ENCODE results near the gene SOWAHB. TPM values are rescaled to one million over a fixed set of nuclear protein-coding genes. Genes with fewer than 3 reads are reported as not detected.

SOWAHB gene
- total RNA-seq, 1 donor from 2014 or later, result 4.8 TPM

DNA sequence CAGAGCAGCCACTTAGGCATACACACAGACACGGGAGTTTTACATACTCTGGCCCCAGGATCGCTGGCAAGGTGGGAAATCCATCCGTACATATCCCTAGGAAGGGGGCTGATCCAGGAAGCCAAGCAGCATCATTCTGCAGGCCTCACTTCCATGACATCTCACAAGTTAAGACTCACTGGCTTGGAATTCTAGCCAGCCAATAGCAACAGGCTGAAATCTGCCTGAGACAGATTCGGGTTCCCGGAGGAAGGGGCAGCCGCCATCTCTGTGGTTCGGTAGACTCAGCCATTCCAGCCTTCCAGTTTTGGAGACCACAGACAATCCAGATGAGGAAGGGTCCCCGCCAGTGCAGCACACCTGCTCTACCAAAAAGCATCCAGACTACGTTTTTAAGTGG is 31.3 kb downstream of the SOWAHB start:
- no peaks in the 10 kb centered on the region for H3K27me3 Mint-ChIP-seq (ENCODE audit: low read depth)
- H3K4me1 Mint-ChIP-seq (ENCODE audit: low read depth), result peaks cover 5% of the 10 kb centered on the region
- no peak overlapping the region for H3K27ac Mint-ChIP-seq (ENCODE audit: unreplicated experiment)
- no peak overlapping the region for H3K4me3 Mint-ChIP-seq (ENCODE audit: unreplicated experiment)
- TF ChIP-seq, protein P1, sequence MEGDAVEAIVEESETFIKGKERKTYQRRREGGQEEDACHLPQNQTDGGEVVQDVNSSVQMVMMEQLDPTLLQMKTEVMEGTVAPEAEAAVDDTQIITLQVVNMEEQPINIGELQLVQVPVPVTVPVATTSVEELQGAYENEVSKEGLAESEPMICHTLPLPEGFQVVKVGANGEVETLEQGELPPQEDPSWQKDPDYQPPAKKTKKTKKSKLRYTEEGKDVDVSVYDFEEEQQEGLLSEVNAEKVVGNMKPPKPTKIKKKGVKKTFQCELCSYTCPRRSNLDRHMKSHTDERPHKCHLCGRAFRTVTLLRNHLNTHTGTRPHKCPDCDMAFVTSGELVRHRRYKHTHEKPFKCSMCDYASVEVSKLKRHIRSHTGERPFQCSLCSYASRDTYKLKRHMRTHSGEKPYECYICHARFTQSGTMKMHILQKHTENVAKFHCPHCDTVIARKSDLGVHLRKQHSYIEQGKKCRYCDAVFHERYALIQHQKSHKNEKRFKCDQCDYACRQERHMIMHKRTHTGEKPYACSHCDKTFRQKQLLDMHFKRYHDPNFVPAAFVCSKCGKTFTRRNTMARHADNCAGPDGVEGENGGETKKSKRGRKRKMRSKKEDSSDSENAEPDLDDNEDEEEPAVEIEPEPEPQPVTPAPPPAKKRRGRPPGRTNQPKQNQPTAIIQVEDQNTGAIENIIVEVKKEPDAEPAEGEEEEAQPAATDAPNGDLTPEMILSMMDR (IDR thresholded peaks at IDR 0.05), result no peak
- no peaks in the 10 kb centered on the region for H3K9me3 Mint-ChIP-seq (ENCODE audit: low read depth)
- DNase-seq (ENCODE audit: low spot score), result no peak
- H3K36me3 Mint-ChIP-seq (ENCODE audit: low read depth), result no peaks in the 10 kb centered on the region

DNA sequence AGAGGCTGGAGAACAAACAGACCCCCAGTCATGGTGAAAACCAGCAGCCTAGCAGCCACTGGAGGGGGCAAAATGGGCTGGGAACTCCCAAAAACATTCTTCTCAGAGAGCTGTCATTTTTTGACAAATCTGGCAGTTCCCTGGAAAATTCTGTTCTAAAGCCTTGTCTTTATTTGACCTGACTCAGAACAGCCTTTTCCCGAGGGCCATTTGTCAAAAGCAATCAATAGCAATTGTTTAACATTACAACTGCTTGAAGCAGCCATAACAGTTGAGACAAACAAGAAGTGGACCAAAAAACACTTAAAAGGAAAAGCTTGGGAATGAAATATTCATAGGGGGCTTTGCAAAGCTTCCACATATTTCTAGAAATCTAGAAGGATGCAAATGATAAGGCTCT is 39.6 kb downstream of the SOWAHB start:
- DNase-seq (ENCODE audit: low spot score), result no peak
- Mint-ChIP-seq H3K27ac (ENCODE audit: unreplicated experiment) (no peak overlapping the region), H3K4me1 (ENCODE audit: low read depth) (peaks cover 38% of the 10 kb centered on the region), H3K9me3 (ENCODE audit: low read depth) (no peaks in the 10 kb centered on the region), H3K4me3 (ENCODE audit: unreplicated experiment) (no peak overlapping the region), H3K27me3 (ENCODE audit: low read depth) (no peaks in the 10 kb centered on the region), H3K36me3 (ENCODE audit: low read depth) (no peaks in the 10 kb centered on the region)
- TF ChIP-seq, protein P1 (IDR thresholded peaks at IDR 0.05), result peak; percentile 42

DNA sequence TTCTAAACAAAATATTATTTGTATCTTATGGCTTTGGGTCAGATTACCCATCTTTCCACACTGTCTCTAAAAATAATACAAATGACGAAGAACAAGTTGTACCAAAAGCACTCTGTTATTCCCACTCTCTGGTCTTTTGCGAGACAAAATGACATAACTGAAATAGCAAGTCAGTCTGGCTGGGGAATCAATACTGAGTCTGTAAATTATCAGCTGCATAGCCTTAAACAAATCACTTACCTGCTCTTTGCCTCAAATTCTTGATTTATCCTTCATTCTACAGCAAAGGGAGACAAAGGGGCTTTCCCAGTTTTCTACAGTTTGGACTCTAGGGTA is 40.9 kb downstream of the SOWAHB start:
- Mint-ChIP-seq H3K36me3 (ENCODE audit: low read depth) (no peaks in the 10 kb centered on the region), H3K27me3 (ENCODE audit: low read depth) (no peaks in the 10 kb centered on the region), H3K27ac (ENCODE audit: unreplicated experiment) (peak overlapping the region; percentile 83), H3K9me3 (ENCODE audit: low read depth) (no peaks in the 10 kb centered on the region), H3K4me3 (ENCODE audit: unreplicated experiment) (no peak overlapping the region), H3K4me1 (ENCODE audit: low read depth) (peaks cover 38% of the 10 kb centered on the region)
- no peak for DNase-seq (ENCODE audit: low spot score)
- TF ChIP-seq, protein P1 (IDR thresholded peaks at IDR 0.05), result no peak

DNA sequence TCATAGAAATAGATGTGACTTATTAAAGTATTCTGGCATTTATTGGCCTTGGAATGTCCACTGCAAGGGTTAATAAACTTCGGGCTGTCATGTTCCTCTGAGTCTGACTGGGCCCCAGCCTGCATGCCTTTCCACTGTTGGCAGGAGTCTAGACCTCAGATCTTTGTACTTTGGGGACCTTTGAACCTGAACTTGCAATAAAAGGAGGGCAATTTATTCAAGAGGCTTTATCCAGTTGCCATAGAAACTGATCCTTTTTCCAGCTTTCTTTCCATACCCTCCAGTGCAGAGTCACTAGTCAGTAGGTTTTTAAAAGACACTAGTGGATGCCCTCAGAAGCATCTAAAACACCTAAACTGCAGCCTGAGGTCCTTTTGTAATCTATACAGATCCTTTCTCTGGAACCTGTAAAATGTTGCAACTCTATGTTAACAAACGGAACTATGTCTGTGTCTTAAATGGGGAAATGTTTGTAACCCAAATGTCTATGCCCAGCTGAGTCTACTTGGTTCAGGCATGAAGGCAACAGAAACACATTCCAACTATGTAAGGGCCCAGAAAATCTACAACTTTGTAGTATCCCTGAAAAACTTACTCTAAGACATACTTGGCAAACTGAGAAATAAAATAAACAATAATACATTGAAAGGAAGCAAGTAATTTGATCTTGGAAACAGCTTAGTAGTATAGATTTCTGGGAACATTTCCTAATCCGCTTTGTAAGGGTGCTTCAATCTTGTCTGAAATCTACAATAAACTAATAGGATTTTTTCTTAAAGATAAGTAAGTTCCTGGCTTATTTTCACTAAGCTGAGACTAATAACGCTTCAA is 41.5 kb downstream of the SOWAHB start:
- H3K27me3 Mint-ChIP-seq (ENCODE audit: low read depth), result no peaks in the 10 kb centered on the region
- DNase-seq (ENCODE audit: low spot score), result no peak
- peaks cover 38% of the 10 kb centered on the region for H3K4me1 Mint-ChIP-seq (ENCODE audit: low read depth)
- no peaks in the 10 kb centered on the region for H3K36me3 Mint-ChIP-seq (ENCODE audit: low read depth)
- TF ChIP-seq, protein P1 (IDR thresholded peaks at IDR 0.05), result no peak
- no peaks in the 10 kb centered on the region for H3K9me3 Mint-ChIP-seq (ENCODE audit: low read depth)
- H3K27ac Mint-ChIP-seq (ENCODE audit: unreplicated experiment), result peak overlapping the region; percentile 83
- no peak overlapping the region for H3K4me3 Mint-ChIP-seq (ENCODE audit: unreplicated experiment)

DNA sequence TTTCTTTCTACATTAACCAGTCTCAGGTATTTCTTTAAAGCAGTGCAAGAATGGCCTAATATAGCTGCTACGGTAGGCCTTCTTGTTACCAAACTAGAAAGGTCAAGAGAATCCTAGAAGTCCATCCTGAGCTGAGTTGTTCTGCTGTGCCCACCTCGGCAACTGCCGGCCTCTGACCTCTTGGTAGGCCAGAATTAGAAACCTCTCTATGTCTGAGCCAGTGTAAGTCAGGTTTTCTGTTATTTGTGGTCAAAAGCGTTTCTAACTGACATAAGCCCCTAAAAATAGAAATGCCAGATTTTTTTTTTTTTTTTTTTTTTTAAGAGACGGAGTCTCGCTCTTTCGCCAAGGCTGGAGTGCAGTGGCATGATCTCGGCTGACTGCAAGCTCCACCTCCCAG is 43.1 kb downstream of the SOWAHB start:
- TF ChIP-seq, protein P1 (IDR thresholded peaks at IDR 0.05), result no peak
- Mint-ChIP-seq H3K9me3 (ENCODE audit: low read depth) (peaks cover 3% of the 10 kb centered on the region), H3K4me3 (ENCODE audit: unreplicated experiment) (no peak overlapping the region), H3K27ac (ENCODE audit: unreplicated experiment) (peak overlapping the region; percentile 74), H3K4me1 (ENCODE audit: low read depth) (peaks cover 43% of the 10 kb centered on the region), H3K36me3 (ENCODE audit: low read depth) (no peaks in the 10 kb centered on the region), H3K27me3 (ENCODE audit: low read depth) (no peaks in the 10 kb centered on the region)
- no peak for DNase-seq (ENCODE audit: low spot score)

Measured in chondrocyte (in vitro differentiated cells).